Activated CD4-positive, alpha-beta T cell treated with anti-CD3 and anti-CD28 coated beads, Interleukin-2, amount 10 ng/mL, durations not matched to agents 24 days and 14 days (primary cell): ENCODE measurements around the gene GRK7. TPM values are rescaled to one million over a fixed set of nuclear protein-coding genes. Genes with fewer than 3 reads are reported as not detected.

Source experiments
- DNase-seq: peaks from one replicate; pipeline ENCODE4 v3.0.0; 2022
- H3K27ac Mint-ChIP-seq: one replicate; pipeline ENCODE4 v1.8.0; 2022; ENCODE audit warnings: mild to moderate bottlenecking, mixed read lengths
- H3K27me3 Mint-ChIP-seq: one replicate; pipeline ENCODE4 v1.8.0; 2022; ENCODE audit warnings: mixed read lengths
- H3K36me3 Mint-ChIP-seq: one replicate; pipeline ENCODE4 v1.8.0; 2022; ENCODE audit warnings: low read depth, mild to moderate bottlenecking, mixed read lengths
- H3K4me1 Mint-ChIP-seq: one replicate; pipeline ENCODE4 v1.8.0; 2021; ENCODE audit warnings: mixed read lengths
- H3K4me3 Mint-ChIP-seq: one replicate; pipeline ENCODE4 v1.8.0; 2022; ENCODE audit warnings: mild to moderate bottlenecking, moderate library complexity, mixed read lengths
- H3K9me3 Mint-ChIP-seq: one replicate; pipeline ENCODE4 v1.8.0; 2021; ENCODE audit warnings: mixed read lengths
- intact Hi-C: fragments of 100-400 bp; cut with micrococcal nuclease; formaldehyde crosslinking; loops from one replicate; pipeline ENCODE4 v1.15.1; 2023
- total RNA-seq: library from RNA; stranded (reverse); gene quantifications from 2 replicates; pipeline ENCODE4 v1.2.3, GENCODE V29; 2022

GRK7 gene
- not detected in 2 replicates for total RNA-seq

GRCh38 chr3:141763088-141763750 lies at the start of gene GRK7:
Gene GRK7, plus strand, starts transcription at chr3:141763408. Its CDS starts 14,877 bp downstream, at chr3:141778285.
- Mint-ChIP-seq H3K4me3 (no peak within 1 kb of the TSS), H3K27ac (no peak within 1 kb of the TSS), H3K27me3 (no peaks in the 10 kb centered on the region), H3K36me3 (no peaks in the 10 kb centered on the region), H3K4me1 (peaks cover 4% of the 10 kb centered on the region), H3K9me3 (no peaks in the 10 kb centered on the region)
- DNase-seq = no peak
- intact Hi-C loops = no loop called here

- Mint-ChIP-seq H3K27me3 (peaks cover 13% of the 10 kb centered on the region), H3K9me3 (peaks cover 7% of the 10 kb centered on the region), H3K4me3 (no peak overlapping the region), H3K36me3 (no peaks in the 10 kb centered on the region), H3K4me1 (no peaks in the 10 kb centered on the region), H3K27ac (no peak overlapping the region)
- intact Hi-C loops = no loop called here
- no peak for DNase-seq
Measured at GRCh38 chr3:141714671-141715070, 48.5 kb upstream of the GRK7 start.

- no peaks in the 10 kb centered on the region for H3K4me1 Mint-ChIP-seq
- peaks cover 14% of the 10 kb centered on the region for H3K27me3 Mint-ChIP-seq
- H3K9me3 Mint-ChIP-seq = no peaks in the 10 kb centered on the region
- intact Hi-C loops = no loop called here
- H3K36me3 Mint-ChIP-seq = no peaks in the 10 kb centered on the region
- no peak for DNase-seq
- no peak overlapping the region for H3K4me3 Mint-ChIP-seq
- H3K27ac Mint-ChIP-seq = no peak overlapping the region
Measured at GRCh38 chr3:141722081-141722480, 41.1 kb upstream of the GRK7 start.

- DNase-seq = no peak
- H3K27me3 Mint-ChIP-seq = peaks cover 16% of the 10 kb centered on the region
- H3K36me3 Mint-ChIP-seq = no peaks in the 10 kb centered on the region
- no peaks in the 10 kb centered on the region for H3K9me3 Mint-ChIP-seq
- intact Hi-C loops = no loop called here
- no peak overlapping the region for H3K4me3 Mint-ChIP-seq
- no peaks in the 10 kb centered on the region for H3K4me1 Mint-ChIP-seq
- no peak overlapping the region for H3K27ac Mint-ChIP-seq
Measured at GRCh38 chr3:141722648-141723047, 40.6 kb upstream of the GRK7 start.

GRCh38 chr3:141723255-141723654 lies 40.0 kb upstream of the GRK7 start:
- intact Hi-C loops = no loop called here
- H3K4me1 Mint-ChIP-seq = no peaks in the 10 kb centered on the region
- no peak overlapping the region for H3K27ac Mint-ChIP-seq
- peaks cover 15% of the 10 kb centered on the region for H3K27me3 Mint-ChIP-seq
- no peaks in the 10 kb centered on the region for H3K36me3 Mint-ChIP-seq
- H3K9me3 Mint-ChIP-seq = no peaks in the 10 kb centered on the region
- no peak overlapping the region for H3K4me3 Mint-ChIP-seq
- DNase-seq = no peak

GRCh38 chr3:141724186-141724585 lies 39.0 kb upstream of the GRK7 start:
- no peaks in the 10 kb centered on the region for H3K36me3 Mint-ChIP-seq
- DNase-seq = no peak
- H3K4me1 Mint-ChIP-seq = no peaks in the 10 kb centered on the region
- no peak overlapping the region for H3K4me3 Mint-ChIP-seq
- peaks cover 13% of the 10 kb centered on the region for H3K27me3 Mint-ChIP-seq
- intact Hi-C loops = no loop called here
- no peak overlapping the region for H3K27ac Mint-ChIP-seq
- H3K9me3 Mint-ChIP-seq = no peaks in the 10 kb centered on the region

- intact Hi-C loops = no loop called here
- H3K4me3 Mint-ChIP-seq = no peak overlapping the region
- H3K27me3 Mint-ChIP-seq = peaks cover 13% of the 10 kb centered on the region
- no peaks in the 10 kb centered on the region for H3K4me1 Mint-ChIP-seq
- no peak overlapping the region for H3K27ac Mint-ChIP-seq
- no peaks in the 10 kb centered on the region for H3K9me3 Mint-ChIP-seq
- no peak for DNase-seq
- no peaks in the 10 kb centered on the region for H3K36me3 Mint-ChIP-seq
Measured at GRCh38 chr3:141725036-141725435, 38.2 kb upstream of the GRK7 start.

- H3K27me3 Mint-ChIP-seq = peaks cover 11% of the 10 kb centered on the region
Measured at GRCh38 chr3:141726483-141726882, 36.7 kb upstream of the GRK7 start.

GRCh38 chr3:141728355-141728892 lies 34.8 kb upstream of the GRK7 start:
- Mint-ChIP-seq H3K36me3 (no peaks in the 10 kb centered on the region), H3K4me3 (no peak overlapping the region), H3K27me3 (peaks cover 8% of the 10 kb centered on the region), H3K4me1 (no peaks in the 10 kb centered on the region), H3K27ac (no peak overlapping the region), H3K9me3 (no peaks in the 10 kb centered on the region)
- no peak for DNase-seq
- intact Hi-C loops = no loop called here

More at GRCh38 chr3:141726483-141726882, 36.7 kb upstream of the GRK7 start:
- H3K27ac Mint-ChIP-seq = no peak overlapping the region
- intact Hi-C loops = no loop called here
- H3K4me3 Mint-ChIP-seq = no peak overlapping the region
- H3K36me3 Mint-ChIP-seq = no peaks in the 10 kb centered on the region
- DNase-seq = no peak
- no peaks in the 10 kb centered on the region for H3K4me1 Mint-ChIP-seq
- no peaks in the 10 kb centered on the region for H3K9me3 Mint-ChIP-seq

GRCh38 chr3:141729240-141729639 lies 34.0 kb upstream of the GRK7 start:
- Mint-ChIP-seq H3K36me3 (no peaks in the 10 kb centered on the region), H3K27ac (no peak overlapping the region), H3K4me1 (no peaks in the 10 kb centered on the region), H3K27me3 (peaks cover 11% of the 10 kb centered on the region), H3K9me3 (no peaks in the 10 kb centered on the region), H3K4me3 (no peak overlapping the region)
- intact Hi-C loops = no loop called here
- no peak for DNase-seq

- no peak for DNase-seq
- Mint-ChIP-seq H3K27ac (no peak overlapping the region), H3K9me3 (no peaks in the 10 kb centered on the region), H3K36me3 (no peaks in the 10 kb centered on the region), H3K4me1 (peaks cover 7% of the 10 kb centered on the region), H3K27me3 (peaks cover 3% of the 10 kb centered on the region), H3K4me3 (no peak overlapping the region)
- intact Hi-C loops = loop anchor here (5.0 to 10.0 kb wide), 3 partner anchors 273 to 790 kb away; partner anchors contain the start of gene SLC25A36
Measured at GRCh38 chr3:141735176-141735575, 28.0 kb upstream of the GRK7 start.

GRCh38 chr3:141735770-141736465 lies 27.3 kb upstream of the GRK7 start:
- DNase-seq = no peak
- Mint-ChIP-seq H3K27me3 (peaks cover 3% of the 10 kb centered on the region), H3K4me3 (no peak overlapping the region), H3K36me3 (peaks cover 3% of the 10 kb centered on the region), H3K9me3 (no peaks in the 10 kb centered on the region), H3K27ac (no peak overlapping the region), H3K4me1 (peaks cover 14% of the 10 kb centered on the region)
- intact Hi-C loops = loop anchor here (5.0 to 10.0 kb wide), 3 partner anchors 274 to 791 kb away; partner anchors contain the start of gene SLC25A36

- H3K27me3 Mint-ChIP-seq = peaks cover 3% of the 10 kb centered on the region
- no peaks in the 10 kb centered on the region for H3K9me3 Mint-ChIP-seq
- H3K4me3 Mint-ChIP-seq = no peak overlapping the region
- no peak overlapping the region for H3K27ac Mint-ChIP-seq
- intact Hi-C loops = loop anchor here (5.0 to 10.0 kb wide), 3 partner anchors 275 to 792 kb away; partner anchors contain the start of gene SLC25A36
- peaks cover 20% of the 10 kb centered on the region for H3K4me1 Mint-ChIP-seq
- peaks cover 8% of the 10 kb centered on the region for H3K36me3 Mint-ChIP-seq
- DNase-seq = no peak
Measured at GRCh38 chr3:141737093-141737492, 26.1 kb upstream of the GRK7 start.

- Mint-ChIP-seq H3K27ac (peak overlapping the region; percentile 81), H3K36me3 (peaks cover 11% of the 10 kb centered on the region), H3K4me3 (peak overlapping the region; percentile 75), H3K9me3 (no peaks in the 10 kb centered on the region), H3K27me3 (peaks cover 3% of the 10 kb centered on the region), H3K4me1 (peaks cover 23% of the 10 kb centered on the region)
- no peak for DNase-seq
- intact Hi-C loops = loop anchor here (1.0 to 10.0 kb wide), 9 partner anchors 59 to 793 kb away; partner anchors contain the start of genes GK5 and SLC25A36
Measured at GRCh38 chr3:141737678-141738021, 25.6 kb upstream of the GRK7 start.
